Endothelial cell of umbilical vein (primary cell): ENCODE results near the gene ITGB1. TPM values are rescaled to one million over a fixed set of nuclear protein-coding genes. Genes with fewer than 3 reads are reported as not detected.

ENCODE experiments used
- BruUV-seq: library from RNA; stranded (reverse); fragments of 400-500 nt; replicated peaks from 2 replicates; lab custom pipeline; 2021; lab: Mats Ljungman, UMichigan
- CTCF ChIA-PET: fragments of 300-600, 350-600 bp; sonication (Branson Sonifier 250); formaldehyde crosslinking; loops from one replicate; lab custom pipeline; 2021; ENCODE audit warnings: antibody characterized with exemption, inconsistent platforms; lab: Charles Lee
- POLR2A ChIA-PET: fragments of 300-600, 350-600 bp; sonication (Branson Sonifier 250); formaldehyde crosslinking; loops from one replicate; lab custom pipeline; 2021; ENCODE audit warnings: antibody characterized with exemption, inconsistent platforms; lab: Charles Lee
- DNase-seq: peaks from one replicate; pipeline ENCODE4 v3.0.0-alpha.2; 2011; ENCODE audit warnings: low read depth, low spot score
- FAIRE-seq: peaks from 2 replicates; lab custom pipeline; 2011; peaks lifted over from hg19 to GRCh38; lab: Jason Lieb, UNC
- H2AFZ ChIP-seq: 2 replicates; pipeline ENCODE4 v1.6.0; 2012; ENCODE audit warnings: low read depth, low read length, control low read depth, inconsistent platforms
- H3K27ac ChIP-seq: 2 replicates; pipeline ENCODE4 v1.5.1; 2011; ENCODE audit warnings: low read depth, mild to moderate bottlenecking, control low read depth, low read length, moderate library complexity; ENCODE audit not compliant: insufficient read depth
- H3K27me3 ChIP-seq, 2 experiments: 2 replicates each; pipeline versions ENCODE4 v1.6.0 to v1.6.1; 2011; ENCODE audit warnings: low read length in 2 of 2, mixed read lengths in 1 of 2; ENCODE audit not compliant: control insufficient read depth in 2 of 2, insufficient read depth in 2 of 2
- H3K36me3 ChIP-seq, 2 experiments: 2 replicates in 1 of 2; 3 replicates in 1 of 2; pipeline ENCODE4 v1.5.1; 2011; ENCODE audit warnings: low read length in 2 of 2, mild to moderate bottlenecking in 1 of 2, moderate library complexity in 1 of 2; ENCODE audit not compliant: control insufficient read depth in 2 of 2, insufficient read depth in 2 of 2; ENCODE audit errors: extremely low read depth in 1 of 2
- H3K4me1 ChIP-seq: 3 replicates; pipeline ENCODE4 v1.5.1; 2011; ENCODE audit warnings: mild to moderate bottlenecking, low read length; ENCODE audit not compliant: control insufficient read depth, insufficient read depth; ENCODE audit errors: extremely low read depth
- H3K4me2 ChIP-seq: 2 replicates; pipeline ENCODE4 v1.6.1; 2011; ENCODE audit warnings: low read length, control low read depth, mixed read lengths; ENCODE audit not compliant: insufficient read depth
- H3K4me3 ChIP-seq, 3 experiments: fragments of 200-600 bp in 1 of 3; sonication (generic), shearing (Covaris generic) in 1 of 3; replicated peaks in 1 of 3; 2 replicates each; pipeline ENCODE4 v1.5.1; 2011 to 2016; ENCODE audit warnings: control low read depth in 3 of 3, low read length in 3 of 3, mild to moderate bottlenecking in 2 of 3, inconsistent platforms in 1 of 3, low read depth in 1 of 3, moderate library complexity in 1 of 3; ENCODE audit not compliant: insufficient read depth in 1 of 3
- H3K79me2 ChIP-seq: 2 replicates; pipeline ENCODE4 v1.6.0; 2012; ENCODE audit warnings: low read length, inconsistent platforms; ENCODE audit not compliant: control insufficient read depth, insufficient read depth
- H3K9ac ChIP-seq: replicated peaks from 2 replicates; pipeline ENCODE3; 2011; ENCODE audit warnings: low read length, control low read depth; ENCODE audit not compliant: insufficient read depth; ENCODE audit errors: extremely low read depth
- H3K9me1 ChIP-seq: replicated peaks from 3 replicates; pipeline ENCODE4 v1.6.0; 2011; ENCODE audit warnings: mild to moderate bottlenecking, low read length; ENCODE audit not compliant: control insufficient read depth, insufficient read depth; ENCODE audit errors: extremely low read depth
- H3K9me3 ChIP-seq: replicated peaks from 2 replicates; pipeline ENCODE4 v1.5.1; 2012; ENCODE audit warnings: low read length, inconsistent platforms; ENCODE audit not compliant: control insufficient read depth, insufficient read depth
- H4K20me1 ChIP-seq: replicated peaks from 2 replicates; pipeline ENCODE3; 2011; ENCODE audit warnings: mild to moderate bottlenecking, low read length; ENCODE audit not compliant: control insufficient read depth, insufficient read depth; ENCODE audit errors: extremely low read depth
- EZH2 ChIP-seq: IDR thresholded peaks from 2 replicates; pipeline ENCODE4 v1.6.1; 2012; ENCODE audit warnings: borderline replicate concordance, low read depth, mild to moderate bottlenecking, moderate library complexity, low read length, inconsistent platforms; ENCODE audit not compliant: severe bottlenecking
- FOS ChIP-seq: IDR thresholded peaks from 2 replicates; pipeline ENCODE4 v1.6.1; 2011; ENCODE audit warnings: mild to moderate bottlenecking, low read length, moderate library complexity, borderline replicate concordance; ENCODE audit not compliant: insufficient read depth
- GATA2 ChIP-seq: IDR thresholded peaks from 2 replicates; pipeline ENCODE4 v1.7.0; 2011; ENCODE audit warnings: low read depth, mild to moderate bottlenecking, moderate library complexity, mixed read lengths, low read length; ENCODE audit not compliant: insufficient read length, insufficient read depth
- JUN ChIP-seq: IDR thresholded peaks from 2 replicates; pipeline ENCODE4 v1.6.1; 2011; ENCODE audit warnings: borderline replicate concordance, low read depth; ENCODE audit not compliant: insufficient read length, insufficient read depth
- MYC ChIP-seq: IDR thresholded peaks from one replicate; pipeline ENCODE4 v1.6.1; 2011; ENCODE audit warnings: mild to moderate bottlenecking, low read depth, low read length
- POLR2A ChIP-seq: IDR thresholded peaks from 2 replicates; pipeline ENCODE4 v1.6.1; 2012; ENCODE audit warnings: low read depth, mild to moderate bottlenecking, control low read depth, low read length
- POLR2AphosphoS5 ChIP-seq: IDR thresholded peaks from 2 replicates; pipeline ENCODE4 v1.6.1; 2012; ENCODE audit warnings: low read depth, mild to moderate bottlenecking, control low read depth, low read length, moderate library complexity; ENCODE audit not compliant: insufficient read depth
- dilution Hi-C: fragments of 300-500 bp; cut with MboI; formaldehyde crosslinking; loops from one replicate; pipeline ENCODE4 v1.15.0; 2019; ENCODE audit warnings: low sequenced_read_pairs; ENCODE audit not compliant: extremely low pct_ligation_motif_present
- intact Hi-C: fragments of 100-400 bp; cut with micrococcal nuclease; formaldehyde crosslinking; loops from one replicate; pipeline ENCODE4 v1.10.0; 2022
- polyA plus RNA-seq, 4 experiments: library from polyadenylated mRNA; depleted of rRNA in 3 of 4; stranded (reverse) in 3 of 4; unstranded in 1 of 4; fragments of >200 nt; gene quantifications; 2 replicates each; pipeline versions ENCODE4 v1.2.1 to v1.2.3, GENCODE V29; 2011 to 2012; ENCODE audit warnings: missing spikeins in 1 of 4
- total RNA-seq: library from RNA; stranded (reverse); gene quantifications from 2 replicates; pipeline ENCODE4 v1.2.3, GENCODE V29; 2021
- TF ChIP-seq, protein P1 (sequence below), 2 donors: IDR thresholded peaks; 1 replicate in 1 of 2; 2 replicates in 1 of 2; pipeline ENCODE4 v1.5.1; 2011; ENCODE audit warnings: low read length in 2 of 2, mild to moderate bottlenecking in 2 of 2, moderate library complexity in 2 of 2, control low read depth in 1 of 2, inconsistent platforms in 1 of 2, low read depth in 1 of 2; ENCODE audit not compliant: insufficient read depth in 1 of 2; ENCODE audit errors: extremely low read depth in 1 of 2
- TF ChIP-seq, protein P2 (sequence below): IDR thresholded peaks from 2 replicates; pipeline ENCODE4 v1.6.1; 2011; ENCODE audit not compliant: insufficient read depth, insufficient read length

ITGB1 gene
- total and polyA plus RNA-seq, 2 donors (not counting 3 experiments of a cell fraction or from before 2014, with no cell fraction given) = 424 to 1,147 TPM

DNA sequence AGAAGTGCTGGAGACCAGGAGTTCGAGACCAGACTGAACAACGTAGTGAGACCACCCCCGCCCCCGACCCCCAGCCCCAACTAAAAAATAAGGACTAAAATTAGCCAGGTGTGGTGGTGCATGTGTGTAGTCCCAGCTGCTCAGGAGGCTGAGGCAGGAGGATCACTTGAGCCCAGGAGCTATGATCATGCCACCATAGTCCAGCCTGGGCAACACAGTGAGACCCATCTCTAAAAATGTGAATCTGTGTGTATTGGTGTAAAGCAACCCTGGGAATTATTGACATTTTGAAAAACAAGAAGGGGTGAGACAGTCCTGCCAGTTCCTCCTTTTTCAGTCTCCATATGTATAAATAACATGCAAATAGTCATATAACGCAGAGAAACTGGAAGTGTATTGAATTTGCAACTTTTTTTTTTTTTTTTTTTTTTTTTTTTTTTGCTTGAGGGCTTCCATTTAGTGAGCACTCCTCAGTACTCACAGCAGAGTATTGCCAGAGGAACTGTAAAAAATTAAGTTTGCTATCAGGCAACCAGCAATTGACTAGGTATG lies 3.4 kb upstream of the ITGB1 start:
- Histone ChIP-seq H3K79me2 (peaks cover 33% of the 10 kb centered on the region), H3K27ac (peak overlapping the region; percentile 89), H3K4me1 (peaks cover 46% of the 10 kb centered on the region), H3K9ac (peak overlapping the region; percentile 75), H3K4me2 (peak overlapping the region; percentile 87), H3K4me3 (peak overlapping the region in 1 of 3 experiments; percentile 46), H3K36me3 (no peaks in the 10 kb centered on the region), H3K27me3 (no peaks in the 10 kb centered on the region), H4K20me1 (no peaks in the 10 kb centered on the region), H3K9me1 (no peaks in the 10 kb centered on the region), H3K9me3 (no peaks in the 10 kb centered on the region), H2AFZ (no peak overlapping the region)
- dilution Hi-C loops = no loop called here
- TF ChIP-seq, protein P1, sequence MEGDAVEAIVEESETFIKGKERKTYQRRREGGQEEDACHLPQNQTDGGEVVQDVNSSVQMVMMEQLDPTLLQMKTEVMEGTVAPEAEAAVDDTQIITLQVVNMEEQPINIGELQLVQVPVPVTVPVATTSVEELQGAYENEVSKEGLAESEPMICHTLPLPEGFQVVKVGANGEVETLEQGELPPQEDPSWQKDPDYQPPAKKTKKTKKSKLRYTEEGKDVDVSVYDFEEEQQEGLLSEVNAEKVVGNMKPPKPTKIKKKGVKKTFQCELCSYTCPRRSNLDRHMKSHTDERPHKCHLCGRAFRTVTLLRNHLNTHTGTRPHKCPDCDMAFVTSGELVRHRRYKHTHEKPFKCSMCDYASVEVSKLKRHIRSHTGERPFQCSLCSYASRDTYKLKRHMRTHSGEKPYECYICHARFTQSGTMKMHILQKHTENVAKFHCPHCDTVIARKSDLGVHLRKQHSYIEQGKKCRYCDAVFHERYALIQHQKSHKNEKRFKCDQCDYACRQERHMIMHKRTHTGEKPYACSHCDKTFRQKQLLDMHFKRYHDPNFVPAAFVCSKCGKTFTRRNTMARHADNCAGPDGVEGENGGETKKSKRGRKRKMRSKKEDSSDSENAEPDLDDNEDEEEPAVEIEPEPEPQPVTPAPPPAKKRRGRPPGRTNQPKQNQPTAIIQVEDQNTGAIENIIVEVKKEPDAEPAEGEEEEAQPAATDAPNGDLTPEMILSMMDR (IDR thresholded peaks at IDR 0.05; ENCODE audit: extremely low read depth in 1 of 2, insufficient read depth in 1 of 2, low read depth in 1 of 2, low read length in 2 of 2) = peak in 1 of 2 donors; percentile 18
- TF ChIP-seq, protein P2, sequence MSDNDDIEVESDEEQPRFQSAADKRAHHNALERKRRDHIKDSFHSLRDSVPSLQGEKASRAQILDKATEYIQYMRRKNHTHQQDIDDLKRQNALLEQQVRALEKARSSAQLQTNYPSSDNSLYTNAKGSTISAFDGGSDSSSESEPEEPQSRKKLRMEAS = no peak
- intact Hi-C loops = loop anchor here (5.0 kb wide), 1 partner anchor 164 kb away; no protein-coding TSS in a partner anchor
- no TSS peak for BruUV-seq
- POLR2A ChIA-PET = interaction anchor here (1.0 to 1.4 kb wide), 5 partner anchors 8 to 24 kb away, joined by 4 to 17 read pairs (median 5); no protein-coding TSS in a partner anchor
- no peak for FAIRE-seq
- CTCF ChIA-PET = interaction anchor here (0.8 to 1.9 kb wide), 10 partner anchors 10 to 48 kb away, joined by 3 to 32 read pairs (median 4); no protein-coding TSS in a partner anchor
- DNase-seq = no peak

DNA sequence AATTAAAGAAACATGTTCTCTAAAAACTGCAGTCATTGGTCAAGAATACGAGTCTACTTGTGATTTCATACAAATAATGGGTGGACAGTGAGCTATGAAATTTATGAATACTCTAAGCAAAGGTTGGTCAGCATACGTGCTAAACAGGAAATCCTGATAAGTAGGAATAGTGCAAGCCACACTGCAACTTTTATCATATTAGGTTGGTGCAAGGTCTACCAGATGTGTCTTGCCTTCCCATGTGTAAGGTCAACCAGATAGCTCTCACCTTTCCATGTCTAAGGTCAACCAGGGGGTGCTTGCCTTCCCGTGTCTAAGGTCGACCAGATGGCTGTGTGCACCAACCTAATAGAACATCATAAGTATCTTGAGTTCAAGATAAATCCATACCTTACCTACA lies 2.0 kb upstream of the ITGB1 start:
- Histone ChIP-seq H3K27ac (peak overlapping the region; percentile 97), H3K4me1 (peaks cover 54% of the 10 kb centered on the region), H3K9me3 (no peaks in the 10 kb centered on the region), H2AFZ (no peak overlapping the region), H3K9me1 (no peaks in the 10 kb centered on the region), H4K20me1 (peaks cover 4% of the 10 kb centered on the region), H3K9ac (peak overlapping the region; percentile 100), H3K27me3 (no peaks in the 10 kb centered on the region), H3K4me3 (peak overlapping the region in 2 of 3 experiments; percentile 39 to 86), H3K4me2 (peak overlapping the region; percentile 96), H3K36me3 (no peaks in the 10 kb centered on the region), H3K79me2 (peaks cover 47% of the 10 kb centered on the region)
- FAIRE-seq = no peak
- dilution Hi-C loops = no loop called here
- TF ChIP-seq, protein P2 = no peak
- no peak for TF ChIP-seq EZH2
- TF ChIP-seq, protein P1 (IDR thresholded peaks at IDR 0.05; ENCODE audit: extremely low read depth in 1 of 2, insufficient read depth in 1 of 2, low read depth in 1 of 2, low read length in 2 of 2) = no peak
- TF ChIP-seq POLR2A = no peak
- peak; percentile 12 for TF ChIP-seq GATA2
- no peak for TF ChIP-seq JUN
- TF ChIP-seq MYC = no peak
- peak; percentile 9 for TF ChIP-seq POLR2AphosphoS5
- no peak for TF ChIP-seq FOS
- no TSS peak for BruUV-seq
- ChIA-PET CTCF (interaction anchor here (0.7 to 2.0 kb wide), 8 partner anchors 9 to 233 kb away, joined by 3 to 17 read pairs (median 5); no protein-coding TSS in a partner anchor), POLR2A (interaction anchor here (1.0 to 2.0 kb wide), 2 partner anchors 21 to 23 kb away, joined by 3 to 28 read pairs; no protein-coding TSS in a partner anchor)
- intact Hi-C loops = loop anchor here (5.0 kb wide), 1 partner anchor 163 kb away; no protein-coding TSS in a partner anchor
- peak; percentile 52 for DNase-seq
